NCI-H128 (cell line): Measurements from ENCODE around the gene NTM.
"Not testable (repeated sequence)": the region's sequence is repeated elsewhere in the genome, so short reads cannot be mapped to it uniquely, and the experiment has no call there.

ENCODE experiments used
- DNase-seq: peaks from one replicate; lab custom pipeline; 2025; ENCODE audit not compliant: unreplicated experiment; lab: John Stamatoyannopoulos, UW

Gene NTM

DNA sequence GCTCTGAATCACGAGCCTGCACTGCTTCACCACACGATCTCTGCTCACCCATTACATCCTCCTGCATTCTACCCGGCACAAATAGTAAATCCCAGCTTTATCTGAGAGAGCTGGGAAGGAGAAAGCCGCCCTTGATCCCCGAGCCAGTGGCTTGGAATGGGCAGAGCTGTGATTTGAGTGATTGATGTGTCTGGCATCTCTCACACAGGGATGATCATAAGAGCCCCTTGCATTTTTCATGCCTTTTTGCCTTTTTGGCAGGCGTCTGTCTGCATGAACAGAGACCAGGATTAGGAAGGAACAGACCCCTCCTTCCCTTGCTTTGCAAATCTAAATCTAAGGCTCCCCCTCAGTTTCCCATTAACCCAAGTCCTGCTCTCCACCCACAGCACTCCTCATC, 945.3 kb downstream of the NTM start:
- DNase-seq = no peak

- no peak for DNase-seq
Measured at GRCh38 chr11:132318421-132319157, 948.2 kb downstream of the NTM start.

DNA sequence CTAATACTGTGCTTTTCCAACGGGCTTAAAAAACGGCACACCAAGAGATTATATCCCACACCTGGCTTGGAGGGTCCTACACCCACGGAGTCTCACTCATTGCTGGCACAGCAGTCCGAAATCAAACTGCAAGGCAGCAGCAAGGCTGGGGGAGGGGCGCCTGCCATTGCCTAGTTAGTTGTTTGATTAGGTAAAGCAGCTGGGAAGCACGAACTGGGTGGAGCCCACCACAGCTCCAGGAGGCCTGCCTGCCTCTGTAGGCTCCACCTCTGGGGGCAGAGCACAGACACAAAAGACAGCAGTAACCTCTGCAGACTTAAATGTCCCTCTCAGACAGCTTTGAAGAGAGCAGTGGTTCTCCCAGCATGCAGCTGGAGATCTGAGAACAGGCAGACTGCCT, 949.0 kb downstream of the NTM start:
- DNase-seq = not testable (repeated sequence)

- DNase-seq = no peak
Measured at GRCh38 chr11:132330515-132330914, 960.1 kb downstream of the NTM start.

GRCh38 chr11:132332521-132332920, 962.1 kb downstream of the NTM start:
- no peak for DNase-seq

DNA sequence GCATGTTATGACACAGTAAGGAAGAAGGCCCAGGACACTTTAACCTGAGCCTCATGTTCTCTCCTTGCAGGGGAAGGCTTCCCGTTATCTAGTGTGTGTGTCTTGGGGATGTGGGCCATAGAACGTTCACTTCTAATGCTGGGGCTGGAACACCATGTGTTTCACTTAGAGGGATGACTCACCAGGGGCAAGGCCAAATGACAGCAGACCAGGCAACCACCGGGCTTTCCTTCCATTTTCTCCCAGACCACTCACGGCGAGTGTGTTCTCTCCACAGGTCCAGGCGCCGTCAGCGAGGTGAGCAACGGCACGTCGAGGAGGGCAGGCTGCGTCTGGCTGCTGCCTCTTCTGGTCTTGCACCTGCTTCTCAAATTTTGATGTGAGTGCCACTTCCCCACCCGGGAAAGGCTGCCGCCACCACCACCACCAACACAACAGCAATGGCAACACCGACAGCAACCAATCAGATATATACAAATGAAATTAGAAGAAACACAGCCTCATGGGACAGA, 964.4 kb downstream of the NTM start:
- no peak for DNase-seq

DNA sequence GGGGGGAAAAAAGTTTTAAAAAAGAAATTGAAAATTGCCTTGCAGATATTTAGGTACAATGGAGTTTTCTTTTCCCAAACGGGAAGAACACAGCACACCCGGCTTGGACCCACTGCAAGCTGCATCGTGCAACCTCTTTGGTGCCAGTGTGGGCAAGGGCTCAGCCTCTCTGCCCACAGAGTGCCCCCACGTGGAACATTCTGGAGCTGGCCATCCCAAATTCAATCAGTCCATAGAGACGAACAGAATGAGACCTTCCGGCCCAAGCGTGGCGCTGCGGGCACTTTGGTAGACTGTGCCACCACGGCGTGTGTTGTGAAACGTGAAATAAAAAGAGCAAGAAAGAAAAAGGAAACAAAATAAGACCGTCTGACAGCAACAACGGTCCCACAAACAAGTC, 964.9 kb downstream of the NTM start:
- DNase-seq = no peak

- no peak for DNase-seq
Measured at GRCh38 chr11:132336781-132337535, 966.5 kb downstream of the NTM start.

GRCh38 chr11:132337819-132338416, 967.5 kb downstream of the NTM start:
- no peak for DNase-seq

DNA sequence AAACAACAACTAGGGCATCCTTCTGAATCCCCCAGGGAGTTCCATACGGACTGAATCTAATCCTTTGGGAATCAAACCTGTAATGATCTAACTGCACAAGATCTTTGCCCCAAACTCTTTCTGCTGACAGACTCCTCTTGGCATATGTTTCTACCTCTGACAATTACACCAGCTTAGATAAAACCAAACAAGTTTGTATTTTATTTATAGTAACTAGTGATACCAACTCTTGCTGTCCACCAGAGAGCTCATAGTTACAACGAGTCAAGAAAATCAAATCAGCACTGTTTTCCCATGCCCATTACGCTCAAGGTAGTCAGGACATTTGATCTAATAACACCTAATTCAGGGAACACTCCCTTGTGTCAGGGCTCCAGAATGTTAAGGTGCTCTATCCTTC, 972.0 kb downstream of the NTM start:
- no peak for DNase-seq

GRCh38 chr11:132343445-132344175, 973.2 kb downstream of the NTM start:
- no peak for DNase-seq

- no peak for DNase-seq
Measured at GRCh38 chr11:132346558-132347148, 976.2 kb downstream of the NTM start.

- DNase-seq = no peak
Measured at GRCh38 chr11:132347156-132348090, 977.0 kb downstream of the NTM start.

GRCh38 chr11:132349811-132350733, 979.7 kb downstream of the NTM start:
- no peak for DNase-seq

DNA sequence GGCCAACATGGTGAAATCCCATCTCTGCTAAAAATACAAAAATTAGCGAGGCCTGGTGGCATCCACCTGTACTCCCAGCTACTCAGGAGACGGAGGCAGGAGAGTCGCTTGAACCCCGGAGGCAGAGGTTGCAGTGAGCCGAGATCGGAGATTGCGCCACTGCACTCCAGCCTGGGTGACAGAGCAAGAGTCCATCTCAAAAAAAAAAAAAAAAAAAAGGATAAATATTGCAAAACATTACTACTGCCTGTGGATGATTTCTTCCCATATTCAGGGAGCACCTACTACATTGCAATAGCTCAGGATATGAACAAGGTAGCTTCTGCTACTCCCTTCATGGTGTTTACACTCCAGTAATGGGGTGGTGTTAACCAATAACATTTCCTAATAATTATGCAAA, 980.6 kb downstream of the NTM start:
- no peak for DNase-seq

DNA sequence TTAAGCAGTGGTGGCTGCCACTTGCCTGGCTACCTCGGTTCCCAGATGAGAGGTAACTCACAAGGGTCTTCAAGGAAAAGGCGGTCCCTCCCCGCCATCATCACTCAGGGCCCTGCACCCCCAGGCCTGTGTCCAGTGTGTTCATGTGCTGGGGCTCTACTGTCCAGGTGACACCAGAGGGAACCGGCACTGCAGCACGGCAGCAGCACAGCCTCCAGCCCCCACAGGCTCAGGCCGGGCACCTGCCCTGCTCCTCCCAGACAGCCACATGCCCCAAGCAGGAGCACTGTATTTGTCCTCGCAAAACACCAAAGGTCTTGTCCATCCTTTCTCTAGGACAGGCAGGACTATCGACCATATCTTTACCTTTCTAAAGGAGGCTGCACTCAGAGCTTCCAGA, 982.1 kb downstream of the NTM start:
- no peak for DNase-seq

DNA sequence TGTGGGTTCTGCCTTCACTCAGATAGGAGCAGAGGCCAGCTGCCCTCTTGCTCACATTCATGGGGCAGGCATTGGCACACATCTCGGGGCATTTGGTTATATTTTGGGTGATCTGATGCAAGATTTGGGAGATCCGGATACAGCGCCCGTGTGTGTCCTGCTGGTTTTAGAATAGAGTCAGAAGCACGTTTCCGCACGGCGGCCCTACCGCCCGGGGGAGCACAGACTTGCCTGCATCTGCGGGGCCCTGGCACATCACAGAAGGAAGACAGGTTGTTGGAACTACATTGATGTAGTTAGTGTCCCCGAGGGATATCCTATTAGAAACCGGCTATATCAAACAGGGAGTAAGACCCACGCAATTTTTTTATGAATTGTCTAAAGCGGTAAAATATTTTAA, 982.8 kb downstream of the NTM start:
- no peak for DNase-seq

- no peak for DNase-seq
Measured at GRCh38 chr11:132357811-132358572, 987.6 kb downstream of the NTM start.
